ENCODE measurements around the gene CABP2.
"Not testable (repeated sequence)": the region's sequence is repeated elsewhere in the genome, so short reads cannot be mapped to it uniquely, and the experiment has no call there.

The CABP2 gene

DNA sequence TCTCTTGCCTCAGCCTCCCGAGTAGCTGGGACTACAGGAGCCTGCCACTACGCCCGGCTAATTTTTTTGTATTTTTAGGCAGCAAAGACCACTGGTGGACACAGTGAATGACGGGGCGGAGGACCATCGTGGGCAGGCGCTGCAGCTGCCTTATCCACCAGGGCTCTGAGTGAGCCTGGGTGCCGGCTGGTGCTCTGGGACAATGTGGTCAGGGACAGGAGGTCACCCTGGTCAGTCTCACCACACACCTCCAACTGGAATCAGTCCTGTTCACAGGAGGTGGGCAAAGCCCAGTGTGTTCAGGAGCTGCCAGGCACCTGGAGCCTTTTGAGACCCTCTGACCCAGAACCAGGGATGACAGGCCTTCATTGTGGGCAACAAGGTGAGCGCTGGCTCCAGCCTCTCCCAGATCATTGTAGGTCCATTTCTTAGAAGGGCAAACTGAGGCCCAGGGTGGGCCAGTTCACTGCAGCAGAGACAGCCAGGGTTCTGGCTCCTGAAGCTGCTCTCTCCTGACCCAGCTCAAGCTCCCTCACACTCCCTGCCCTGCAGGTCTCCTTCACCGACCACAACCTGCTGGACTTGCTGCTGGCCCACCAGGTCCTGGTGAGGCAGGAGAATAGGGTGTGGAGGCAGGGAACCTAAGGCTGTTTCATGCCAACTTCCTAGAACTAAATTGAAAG lies 15.7 kb upstream of the CABP2 start:
- DNase-seq (ENCODE audit: low read depth): no peak

DNA sequence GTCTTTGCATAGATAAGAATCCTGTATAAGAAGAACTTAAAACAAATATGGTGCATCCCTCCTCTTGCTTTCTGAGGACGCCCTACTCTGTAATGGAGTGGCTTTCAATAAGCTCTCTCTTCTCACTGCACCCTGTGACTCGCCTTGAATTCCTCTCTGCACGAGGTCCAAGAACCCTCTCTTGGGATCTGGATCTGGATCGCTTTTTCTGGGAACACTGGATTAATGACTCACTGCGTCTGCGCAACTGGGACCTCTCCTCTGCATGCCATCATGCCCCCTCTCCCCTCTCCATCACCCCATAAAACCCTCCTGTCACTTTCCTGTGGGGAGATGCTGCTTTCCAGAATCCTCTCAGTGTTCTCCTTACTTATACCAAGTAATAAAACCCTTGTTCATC lies 15.1 kb upstream of the CABP2 start:
- DNase-seq (ENCODE audit: low read depth): no peak

DNA sequence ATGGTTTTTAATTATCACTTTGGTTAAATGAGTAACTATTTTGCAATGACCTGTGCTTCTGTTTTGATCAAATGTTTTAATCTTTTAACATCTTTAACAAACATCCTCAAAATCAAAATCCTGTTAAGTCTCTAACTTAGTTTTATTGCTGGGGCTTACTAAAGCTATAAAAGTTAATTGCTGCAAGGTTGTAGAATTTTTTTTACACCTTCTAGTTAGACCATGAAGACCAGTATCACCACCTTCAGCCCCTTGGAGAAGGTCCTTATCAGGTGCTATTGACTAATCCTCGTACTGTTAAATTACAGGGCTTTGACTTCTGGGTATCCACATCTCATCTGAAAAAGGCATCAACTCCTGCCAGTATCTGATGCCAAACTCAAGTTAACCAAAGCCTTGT lies 12.3 kb upstream of the CABP2 start:
- DNase-seq (ENCODE audit: low read depth): no peak

DNA sequence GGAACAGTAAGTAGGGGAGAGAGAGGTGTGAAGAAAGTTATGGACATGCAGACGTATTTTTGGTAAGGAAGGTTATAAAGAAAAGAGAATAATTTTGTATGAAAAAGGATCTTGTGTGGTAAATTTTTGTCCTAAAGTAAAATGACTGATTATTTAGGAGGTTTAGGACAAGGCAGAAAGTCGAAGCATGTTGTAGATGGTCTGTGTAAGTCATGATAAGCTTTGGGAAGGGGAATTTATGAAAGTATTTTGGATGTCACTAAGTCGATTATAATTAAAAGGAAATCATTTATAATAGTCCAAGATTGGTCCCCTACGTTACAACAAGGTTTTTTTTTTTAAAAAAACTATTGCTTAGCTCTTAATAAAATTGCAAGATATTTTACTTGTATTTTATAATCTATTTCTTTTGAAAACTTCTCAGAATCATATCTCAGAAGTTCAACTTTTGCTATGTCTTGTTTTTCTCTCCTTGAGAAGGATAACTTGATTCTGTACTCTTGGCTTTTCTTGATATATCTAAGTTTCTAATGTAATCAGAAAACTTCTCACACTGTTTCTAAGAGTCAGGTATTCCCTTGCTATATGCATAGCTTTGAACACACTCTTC lies 10.9 kb upstream of the CABP2 start:
- DNase-seq (ENCODE audit: low read depth): peak; percentile 4

DNA sequence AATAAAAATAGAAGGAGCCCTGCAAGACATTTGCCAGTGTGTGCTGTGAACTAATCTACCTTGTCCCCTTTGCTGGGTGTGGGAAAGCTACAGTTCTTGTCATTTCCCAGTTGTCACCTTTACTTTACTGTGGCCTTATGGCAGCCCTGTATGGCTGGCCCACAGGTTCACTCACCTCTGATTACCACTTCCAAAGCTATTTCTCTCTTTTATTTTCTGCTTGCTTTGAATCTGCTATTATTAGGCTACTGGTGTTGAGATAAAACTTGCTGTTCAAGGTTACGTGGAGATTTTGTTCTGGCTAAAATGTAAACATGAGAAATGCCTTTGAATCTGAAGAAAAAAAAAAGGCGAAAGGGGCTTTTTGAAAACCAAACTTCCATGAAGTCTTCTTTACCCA lies 9.6 kb upstream of the CABP2 start:
- DNase-seq (ENCODE audit: low read depth): no peak

DNA sequence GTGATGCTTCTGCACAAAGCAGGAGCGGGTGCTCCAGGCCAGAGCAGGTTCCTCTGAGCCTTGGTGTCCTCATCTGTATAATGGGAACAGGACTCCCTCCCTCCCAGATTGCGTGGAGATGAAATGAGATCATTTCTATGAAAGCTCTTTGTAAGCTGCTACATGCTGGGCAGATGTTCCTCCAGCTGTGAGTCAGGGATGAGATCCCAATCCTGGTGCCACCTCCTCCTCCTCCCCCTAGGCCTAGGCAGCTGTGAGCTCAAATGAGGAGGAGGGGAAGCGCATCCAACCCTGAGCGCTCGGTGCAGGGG lies 7.0 kb upstream of the CABP2 start:
- no peak for DNase-seq (ENCODE audit: low read depth)

DNA sequence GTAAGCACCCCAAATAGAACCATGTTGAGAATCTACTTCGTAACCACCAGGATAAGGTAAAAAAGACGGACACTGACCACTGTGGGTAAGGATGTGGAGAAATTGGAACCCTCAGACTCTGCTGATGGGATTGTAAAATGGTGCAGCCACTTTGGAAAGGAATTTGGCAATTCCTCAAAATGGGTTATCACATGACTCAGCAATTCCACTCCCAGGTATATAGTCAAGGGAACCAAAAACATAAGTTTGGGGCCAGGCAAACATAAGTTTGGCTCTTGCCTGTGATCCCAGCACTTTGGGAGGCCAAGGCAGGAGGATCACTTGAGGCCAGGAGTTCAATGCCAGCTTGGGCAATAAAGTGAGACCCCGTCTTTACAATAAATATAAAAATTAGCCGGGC lies 5.1 kb upstream of the CABP2 start:
- DNase-seq (ENCODE audit: low read depth): no peak

GRCh38 chr11:67525275-67525976 lies 2.2 kb upstream of the CABP2 start:
- no peak for DNase-seq (ENCODE audit: low read depth)

GRCh38 chr11:67524480-67524808 lies 1.2 kb upstream of the CABP2 start:
- DNase-seq (ENCODE audit: low read depth): no peak

DNA sequence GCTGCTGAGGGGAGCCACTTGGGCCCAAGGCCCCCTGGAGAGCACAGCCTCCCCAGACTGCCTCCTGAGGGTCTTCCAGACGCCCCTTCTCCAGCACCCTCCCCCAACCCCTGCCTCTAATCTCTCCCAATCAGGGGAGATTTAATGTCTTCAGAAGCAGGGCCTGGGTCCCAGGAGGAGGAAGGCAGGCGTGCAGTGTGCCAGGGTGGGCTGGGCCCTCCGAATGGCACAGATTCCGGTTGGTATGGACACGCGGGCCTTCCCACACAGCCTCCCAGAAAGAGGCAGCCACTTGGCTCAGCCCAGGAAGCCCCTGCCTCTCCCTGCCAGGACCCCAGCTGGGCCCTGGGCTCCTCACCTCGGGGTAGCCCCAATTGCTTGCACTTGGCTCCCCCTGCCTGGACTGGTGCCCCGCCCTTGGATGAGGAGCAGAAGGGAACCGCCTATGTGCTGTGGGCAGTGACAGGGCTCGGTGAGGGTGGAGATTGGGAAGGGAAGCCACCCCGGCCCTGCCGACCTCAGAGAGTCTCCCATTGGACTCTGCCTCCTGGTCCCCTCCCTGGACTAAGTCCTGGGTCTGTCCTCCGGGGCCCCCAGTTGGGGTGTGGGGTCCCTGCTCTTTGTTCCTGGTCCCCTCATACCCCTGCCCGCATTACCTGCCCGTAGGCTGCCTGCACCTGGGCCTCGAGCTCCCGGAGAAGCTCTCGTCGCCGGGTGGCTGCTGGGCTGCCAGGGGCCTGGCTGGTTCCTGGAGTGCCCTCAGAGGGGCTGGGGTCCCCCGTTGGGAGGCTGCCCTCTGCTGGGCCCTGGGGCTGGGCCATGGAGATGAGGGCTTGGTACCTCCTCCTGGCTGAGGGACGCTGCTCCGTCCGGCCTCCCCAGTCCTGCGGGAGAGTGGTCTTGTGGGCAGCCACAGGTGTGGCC lies 572 bp upstream of the CABP2 start:
- no peak for DNase-seq (ENCODE audit: low read depth)

- DNase-seq (ENCODE audit: low read depth): no peak
Measured at GRCh38 chr11:67522338-67522737, 908 bp downstream of the CABP2 start.

GRCh38 chr11:67521924-67522323 lies 1.3 kb downstream of the CABP2 start:
- no peak for DNase-seq (ENCODE audit: low read depth)

DNA sequence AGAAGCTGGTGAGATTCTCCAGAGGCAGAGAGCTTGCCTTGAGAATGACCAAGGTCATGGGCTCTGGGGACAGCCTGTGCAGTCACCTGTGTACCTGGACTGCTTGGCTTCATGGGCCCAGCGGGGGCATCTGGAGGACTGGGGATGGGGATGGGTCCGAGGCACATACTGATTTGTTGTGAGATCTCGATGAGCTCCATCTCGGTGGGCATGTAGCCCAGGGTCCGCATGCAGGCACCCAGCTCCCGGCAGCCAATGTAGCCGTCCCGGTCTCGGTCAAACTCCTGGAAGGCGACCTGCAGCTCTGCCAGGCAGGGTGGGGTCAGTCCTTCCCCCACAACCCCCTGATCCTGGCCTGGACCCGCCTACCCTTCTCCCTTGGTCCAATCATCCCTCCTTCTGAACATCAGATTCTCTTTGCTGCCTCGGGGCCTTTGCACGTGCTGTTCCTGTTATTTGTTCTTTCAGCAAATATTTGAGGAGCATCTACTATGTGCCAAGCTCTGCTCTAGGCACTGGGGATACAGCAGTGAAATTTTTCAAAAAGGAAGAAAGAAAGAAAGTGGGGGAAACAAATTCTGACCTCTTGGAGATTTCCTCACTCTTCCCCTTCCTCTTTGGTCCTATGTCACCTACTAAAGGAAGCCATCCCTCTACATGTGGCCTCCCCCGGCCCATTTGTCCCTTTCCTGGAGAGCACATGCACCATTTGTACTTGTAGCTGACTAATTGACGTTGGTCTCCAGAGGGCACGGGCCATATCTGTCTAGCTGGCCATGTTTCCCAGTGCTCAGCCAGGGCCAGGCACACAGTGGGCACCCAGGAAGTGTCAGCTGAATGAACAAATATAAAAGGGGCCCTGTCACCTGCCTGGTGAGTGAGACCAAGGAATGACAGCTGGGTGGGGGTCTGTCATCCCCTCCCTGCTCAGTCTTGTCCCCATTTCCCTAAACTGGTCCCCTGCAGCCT lies 2.1 kb downstream of the CABP2 start:
- DNase-seq (ENCODE audit: low read depth): no peak

GRCh38 chr11:67519726-67520125 lies 3.5 kb downstream of the CABP2 start:
- no peak for DNase-seq (ENCODE audit: low read depth)

DNA sequence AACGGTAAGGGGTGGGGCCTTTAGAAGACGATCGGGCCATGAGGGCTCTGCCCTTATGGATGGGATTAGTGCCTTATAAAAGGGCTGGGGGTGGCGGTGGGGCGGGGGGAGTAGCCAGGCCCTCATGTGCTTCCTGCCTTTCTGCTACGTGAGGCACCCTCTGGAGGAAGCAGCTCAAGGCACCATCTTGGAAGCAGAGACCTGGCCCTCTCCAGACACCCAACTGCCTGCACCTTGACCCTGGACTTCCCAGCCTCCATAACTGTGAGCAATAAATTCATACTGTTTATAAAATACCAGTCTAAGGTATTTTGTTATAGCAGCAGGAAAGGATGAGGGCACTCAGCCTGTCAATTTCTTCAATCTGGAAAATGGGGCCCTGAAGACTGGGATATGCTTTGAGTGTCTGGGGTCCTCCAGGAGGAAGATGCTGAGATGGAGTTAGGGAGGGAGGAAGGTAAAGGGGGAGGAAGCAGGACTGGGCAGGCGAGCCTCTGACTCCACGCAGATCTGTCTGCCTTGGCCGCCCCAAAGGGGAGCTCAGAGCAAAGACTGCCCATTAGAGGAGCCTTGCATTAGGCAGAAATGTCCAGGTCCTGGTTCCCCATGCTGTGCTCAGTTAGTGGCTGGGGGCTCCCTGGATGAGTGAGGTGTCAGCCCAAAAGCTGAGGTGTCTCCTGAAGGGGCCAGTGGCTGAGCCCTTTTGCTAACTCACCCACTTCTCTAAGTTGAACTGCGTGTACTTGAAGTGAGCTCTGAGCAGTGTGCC lies 5.3 kb downstream of the CABP2 start:
- no peak for DNase-seq (ENCODE audit: low read depth)

GRCh38 chr11:67516806-67517205 lies 6.4 kb downstream of the CABP2 start:
- no peak for DNase-seq (ENCODE audit: low read depth)

DNA sequence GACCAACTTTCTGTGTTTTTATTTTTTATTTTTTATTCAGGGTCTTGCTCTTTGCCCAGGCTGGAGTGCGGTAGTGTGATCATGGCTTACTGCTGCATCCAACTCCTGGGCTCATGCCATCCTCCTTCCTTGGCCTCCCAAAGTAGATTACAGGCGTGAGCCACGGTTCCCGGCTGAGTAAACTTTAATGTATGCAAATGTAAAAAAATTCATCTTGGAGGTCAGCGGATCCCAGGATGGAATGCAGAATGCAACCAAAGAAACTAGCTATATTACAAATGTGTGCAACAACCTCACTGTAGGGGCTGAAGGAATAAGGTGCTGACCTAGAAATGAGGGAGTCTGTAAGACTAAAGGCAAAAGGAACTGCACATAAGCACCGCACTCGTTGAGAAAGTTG lies 9.1 kb downstream of the CABP2 start:
- no peak for DNase-seq (ENCODE audit: low read depth)

DNA sequence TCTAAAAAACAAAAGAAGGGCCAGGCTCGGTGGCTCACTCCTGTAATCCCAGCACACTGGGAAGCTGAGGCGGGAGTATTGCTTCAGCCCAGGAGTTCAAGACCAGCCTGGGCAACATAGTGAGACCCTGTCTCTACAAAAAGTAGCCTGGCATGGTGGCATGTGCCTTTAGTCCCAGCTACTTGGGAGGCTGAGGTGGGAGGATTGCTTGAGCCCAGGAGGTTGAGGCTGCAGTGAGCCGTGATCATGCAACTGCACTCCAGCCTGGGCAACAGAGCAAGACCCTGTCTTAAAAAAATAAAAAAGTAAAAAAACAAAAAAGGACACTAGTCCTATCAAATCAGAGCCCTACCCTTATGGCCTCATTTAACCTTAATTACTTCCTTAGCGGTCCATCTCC lies 11.7 kb downstream of the CABP2 start:
- DNase-seq (ENCODE audit: low read depth): not testable (repeated sequence)

DNA sequence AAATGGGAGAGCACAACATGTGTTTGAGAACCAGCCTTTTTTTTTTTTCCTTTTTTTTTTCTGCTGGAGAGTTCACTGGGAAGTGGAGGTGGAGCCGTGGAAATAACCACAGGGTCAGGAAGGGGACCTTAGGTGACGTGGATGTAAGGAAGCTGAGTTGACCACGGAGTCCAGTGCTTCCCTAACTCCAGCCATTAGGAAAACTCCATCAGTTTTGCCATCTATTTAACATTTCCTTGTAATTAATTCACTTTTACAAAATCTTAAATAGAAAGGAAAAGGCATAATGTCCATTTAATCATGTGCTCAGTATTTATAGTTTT lies 13.3 kb downstream of the CABP2 start:
- DNase-seq (ENCODE audit: low read depth): no peak

- DNase-seq (ENCODE audit: low read depth): peak; percentile 90
Measured at GRCh38 chr11:67508486-67509121, 14.6 kb downstream of the CABP2 start.

Data from HS-5 (cell line).